Measurements from ENCODE around the gene ITGA11.
A peak's percentile ranks its signal among the peaks of the same experiment; 100 is the strongest.
"Not testable (repeated sequence)": the region's sequence is repeated elsewhere in the genome, so short reads cannot be mapped to it uniquely, and the experiment has no call there.

The ITGA11 gene

GRCh38 chr15:68423359-68424296 lies 8.3 kb downstream of the ITGA11 start:
- no peak for DNase-seq

DNA sequence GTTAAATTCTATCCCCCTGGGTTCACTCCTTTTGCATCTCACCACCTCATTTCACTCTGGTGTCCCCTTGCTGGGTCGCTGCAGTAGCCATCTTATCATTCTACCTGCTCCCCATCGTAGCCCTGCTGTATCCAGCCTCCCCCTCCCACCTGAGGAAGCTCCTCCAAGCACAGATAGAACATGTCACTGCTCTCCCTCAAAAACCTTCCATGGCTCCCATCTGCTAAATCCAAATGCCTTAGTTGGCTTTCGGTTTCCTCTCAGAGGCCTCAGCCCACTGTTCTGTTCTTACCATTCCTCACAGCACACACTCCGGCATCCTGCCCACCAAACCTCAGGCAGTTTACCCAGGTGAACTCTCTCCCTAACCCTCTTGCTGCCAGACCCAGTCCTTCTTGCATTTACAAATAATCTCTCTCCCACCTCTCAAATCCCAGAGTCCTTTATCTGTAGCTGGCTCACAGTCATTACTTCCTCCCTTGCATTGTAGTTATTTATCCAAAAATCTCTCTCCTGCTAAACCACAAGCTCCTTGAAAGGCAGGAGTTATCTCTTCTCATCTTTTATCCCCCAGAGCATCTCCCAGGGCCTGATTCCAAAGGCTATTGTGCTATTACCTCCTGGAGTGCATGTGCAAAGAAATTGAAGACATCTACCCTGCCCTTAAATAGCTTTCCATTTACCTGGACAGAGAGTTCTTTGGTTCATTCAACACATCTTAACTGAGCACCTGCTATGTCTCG lies 9.4 kb downstream of the ITGA11 start:
- not testable (repeated sequence) for DNase-seq

- DNase-seq, result no peak
These were observed 10.1 kb downstream of the ITGA11 start for GRCh38 chr15:68421798-68422402.

DNA sequence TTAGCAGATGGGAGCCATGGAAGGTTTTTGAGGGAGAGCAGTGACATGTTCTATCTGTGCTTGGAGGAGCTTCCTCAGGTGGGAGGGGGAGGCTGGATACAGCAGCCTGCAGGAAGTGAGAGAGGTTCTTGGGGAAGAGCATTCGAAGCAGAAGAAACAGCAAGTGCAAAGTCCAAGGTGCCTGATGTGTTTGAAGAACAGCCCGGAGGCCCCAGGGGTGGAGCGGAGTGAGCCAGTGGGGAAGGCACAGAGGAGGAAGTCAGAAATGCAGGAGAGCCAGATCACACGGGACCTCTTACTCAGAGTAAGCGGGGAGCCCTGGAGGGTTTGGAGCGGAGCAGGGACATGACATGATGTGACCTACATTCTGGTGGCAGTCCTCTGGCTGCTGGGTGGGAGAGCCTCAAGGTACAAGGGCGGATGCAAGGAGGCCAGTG lies 10.8 kb downstream of the ITGA11 start:
- peak; percentile 30 to 62 (median 49) for DNase-seq

- DNase-seq, result no peak
These were observed 11.7 kb downstream of the ITGA11 start for GRCh38 chr15:68420186-68420684.

GRCh38 chr15:68419301-68420175 lies 12.4 kb downstream of the ITGA11 start:
- DNase-seq, result no peak

DNA sequence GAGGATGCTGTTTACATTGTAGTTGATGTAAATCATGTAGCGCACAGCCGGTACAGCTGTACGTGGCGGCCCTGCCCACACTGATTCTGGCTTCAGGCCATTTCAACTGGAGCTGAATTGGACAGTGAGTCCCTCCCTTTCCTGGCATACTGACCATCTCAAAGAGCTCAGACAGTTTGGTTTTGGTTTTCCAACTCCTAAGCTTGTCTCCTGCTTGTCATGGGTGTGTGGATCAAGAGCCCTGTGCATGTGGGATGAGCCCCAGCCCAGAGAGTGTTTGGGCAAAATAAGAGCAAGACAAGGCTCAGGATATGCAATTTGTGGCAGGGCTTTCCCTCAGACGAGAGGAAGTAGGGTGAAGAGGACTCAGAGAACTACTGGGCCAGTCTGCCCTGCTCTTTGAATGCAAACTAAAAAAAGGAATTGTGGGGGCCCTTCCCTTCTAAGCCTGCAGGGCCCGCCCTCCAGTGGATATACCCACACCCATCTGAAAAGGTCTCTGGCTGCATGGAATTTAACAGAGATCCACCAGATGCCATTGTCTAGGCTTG lies 13.3 kb downstream of the ITGA11 start:
- peak; percentile 19 to 35 (median 31) for DNase-seq

GRCh38 chr15:68417897-68418296 lies 14.1 kb downstream of the ITGA11 start:
- no peak for DNase-seq

GRCh38 chr15:68417051-68417450 lies 14.9 kb downstream of the ITGA11 start:
- DNase-seq, result no peak

- DNase-seq, result no peak
These were observed 15.8 kb downstream of the ITGA11 start for GRCh38 chr15:68416158-68416535.

GRCh38 chr15:68415501-68416157 lies 16.3 kb downstream of the ITGA11 start:
- no peak for DNase-seq

DNA sequence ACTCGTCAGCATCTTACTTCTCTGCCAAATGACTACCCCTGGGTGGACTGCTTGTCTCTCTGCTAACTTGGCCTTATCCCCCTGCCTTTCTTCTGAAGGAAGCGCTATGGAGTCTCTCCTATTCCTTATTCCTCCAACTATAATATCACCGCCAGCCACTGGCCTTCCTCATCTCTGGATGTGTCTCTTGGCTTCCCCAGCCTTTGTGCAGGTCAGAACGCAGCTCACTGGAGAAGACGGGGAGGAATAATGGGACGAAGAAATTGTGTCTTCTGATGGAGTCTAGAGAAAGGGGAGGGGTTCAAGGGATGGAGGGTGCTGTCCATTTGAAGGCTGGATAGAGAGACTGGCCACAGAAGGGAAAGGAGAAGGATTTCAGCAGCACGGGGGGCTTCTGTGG lies 16.9 kb downstream of the ITGA11 start:
- DNase-seq, result no peak

GRCh38 chr15:68414591-68414990 lies 17.4 kb downstream of the ITGA11 start:
- no peak for DNase-seq

DNA sequence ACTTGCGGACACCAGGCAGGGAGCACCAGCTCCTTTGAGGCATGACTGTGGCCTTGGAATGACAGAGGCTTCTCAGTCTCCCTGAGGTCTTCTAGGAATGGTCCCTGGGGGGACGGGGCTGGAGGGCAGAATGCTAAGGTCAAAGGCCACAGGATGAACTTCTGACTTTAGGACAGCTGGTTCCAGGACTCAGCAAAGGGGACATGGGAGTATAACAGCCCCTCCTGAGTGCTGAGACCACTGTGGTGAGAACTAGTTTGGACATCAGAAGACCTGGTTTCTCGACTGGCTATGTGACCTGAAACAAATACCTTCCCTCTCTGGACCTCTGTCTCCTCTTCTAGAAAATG lies 17.8 kb downstream of the ITGA11 start:
- no peak for DNase-seq

- DNase-seq, result no peak
These were observed 18.4 kb downstream of the ITGA11 start for GRCh38 chr15:68413363-68414205.

GRCh38 chr15:68412218-68412617 lies 19.7 kb downstream of the ITGA11 start:
- no peak for DNase-seq

DNA sequence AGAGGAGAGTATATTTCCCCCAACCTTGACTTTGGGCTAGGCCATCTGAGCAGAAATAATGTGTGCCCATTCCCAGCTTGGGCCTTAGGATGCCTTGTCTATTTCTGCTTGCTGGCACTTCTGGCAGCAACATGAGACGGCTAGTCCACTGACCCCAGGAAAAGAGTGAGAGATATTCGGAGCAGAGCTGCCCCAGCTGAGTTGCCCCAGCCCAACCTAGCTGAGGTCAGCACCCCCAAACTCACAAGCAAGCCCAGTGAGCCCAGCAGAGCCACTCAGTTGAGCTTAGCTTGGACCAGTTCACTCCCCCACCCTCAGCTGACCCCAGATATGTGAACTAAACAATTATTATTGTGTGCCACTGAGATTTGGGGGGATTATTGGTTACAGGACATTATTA lies 20.2 kb downstream of the ITGA11 start:
- DNase-seq, result no peak

GRCh38 chr15:68411343-68411675 lies 20.7 kb downstream of the ITGA11 start:
- DNase-seq, result no peak

GRCh38 chr15:68410466-68411342 lies 21.3 kb downstream of the ITGA11 start:
- DNase-seq, result peak in 1 of 3 donors; percentile 19
